H9 (cell line): ENCODE measurements around the gene TLR8. TPM values are rescaled to one million over a fixed set of nuclear protein-coding genes. Genes with fewer than 3 reads are reported as not detected.

Experiments
- DNase-seq: peaks from one replicate; pipeline ENCODE4 v3.0.0-alpha.2; 2017
- H2AFZ ChIP-seq: one replicate; pipeline ENCODE4 v1.6.1; 2013; ENCODE audit warnings: mild to moderate bottlenecking, low read length, control low read depth, moderate library complexity
- H2AK5ac ChIP-seq: 2 replicates; pipeline ENCODE4 v1.6.1; 2013; ENCODE audit warnings: low read length, control low read depth, mixed read lengths; ENCODE audit not compliant: insufficient read length
- H2BK120ac ChIP-seq: one replicate; pipeline ENCODE4 v1.6.1; 2013; ENCODE audit warnings: low read depth, mild to moderate bottlenecking, low read length, control low read depth, inconsistent platforms; ENCODE audit not compliant: poor library complexity, severe bottlenecking
- H2BK12ac ChIP-seq: 2 replicates; pipeline ENCODE4 v1.6.1; 2013; ENCODE audit warnings: low read length, control low read depth, mixed read lengths, low read depth; ENCODE audit not compliant: insufficient read length
- H2BK15ac ChIP-seq: 2 replicates; pipeline ENCODE4 v1.6.1; 2013; ENCODE audit warnings: low read depth, low read length, control low read depth
- H2BK20ac ChIP-seq: one replicate; pipeline ENCODE4 v1.6.1; 2013; ENCODE audit warnings: low read depth, mild to moderate bottlenecking, low read length, control low read depth, inconsistent platforms; ENCODE audit not compliant: poor library complexity, severe bottlenecking
- H2BK5ac ChIP-seq: 2 replicates; pipeline ENCODE4 v1.6.1; 2013; ENCODE audit warnings: low read length, control low read depth, mixed read lengths; ENCODE audit not compliant: insufficient read length
- H3K14ac ChIP-seq: 2 replicates; pipeline ENCODE4 v1.6.1; 2013; ENCODE audit warnings: low read length, control low read depth; ENCODE audit not compliant: insufficient read depth
- H3K18ac ChIP-seq: 2 replicates; pipeline ENCODE4 v1.6.1; 2013; ENCODE audit warnings: low read depth, mild to moderate bottlenecking, mixed read lengths, low read length, control low read depth; ENCODE audit not compliant: insufficient read length
- H3K23ac ChIP-seq: 2 replicates; pipeline ENCODE4 v1.6.1; 2013; ENCODE audit warnings: low read length, control low read depth, mixed read lengths, low read depth; ENCODE audit not compliant: insufficient read length
- H3K23me2 ChIP-seq: 2 replicates; pipeline ENCODE4 v1.6.1; 2013; ENCODE audit warnings: low read depth, mild to moderate bottlenecking, mixed read lengths, low read length, control low read depth; ENCODE audit not compliant: insufficient read length, poor library complexity, severe bottlenecking
- H3K27ac ChIP-seq: 2 replicates; pipeline ENCODE4 v1.5.1; 2013; ENCODE audit warnings: low read length, control low read depth, mixed read lengths, low read depth; ENCODE audit not compliant: insufficient read length
- H3K27me3 ChIP-seq: 2 replicates; pipeline ENCODE4 v1.6.1; 2013; ENCODE audit warnings: low read length, control low read depth, inconsistent platforms; ENCODE audit not compliant: insufficient read depth
- H3K4ac ChIP-seq: 2 replicates; pipeline ENCODE4 v1.6.1; 2013; ENCODE audit warnings: low read depth, mild to moderate bottlenecking, control low read depth, inconsistent platforms, low read length, moderate library complexity
- H3K4me1 ChIP-seq: 2 replicates; pipeline ENCODE4 v1.6.1; 2013; ENCODE audit warnings: low read length, control low read depth, inconsistent platforms; ENCODE audit not compliant: insufficient read depth
- H3K4me2 ChIP-seq: 2 replicates; pipeline ENCODE4 v1.6.1; 2013; ENCODE audit warnings: low read length, control low read depth, mixed read lengths; ENCODE audit not compliant: insufficient read length, insufficient read depth
- H3K56ac ChIP-seq: 2 replicates; pipeline ENCODE4 v1.6.1; 2013; ENCODE audit warnings: low read depth, mild to moderate bottlenecking, mixed read lengths, low read length, control low read depth; ENCODE audit not compliant: insufficient read length
- H3K79me1 ChIP-seq: 2 replicates; pipeline ENCODE4 v1.6.1; 2013; ENCODE audit warnings: low read depth, mild to moderate bottlenecking, moderate library complexity, low read length, control low read depth, inconsistent platforms; ENCODE audit not compliant: insufficient read depth, poor library complexity, severe bottlenecking
- H3K79me2 ChIP-seq: 2 replicates; pipeline ENCODE4 v1.6.1; 2013; ENCODE audit warnings: low read length, control low read depth, inconsistent platforms; ENCODE audit not compliant: insufficient read depth
- H3K9ac ChIP-seq: 2 replicates; pipeline ENCODE4 v1.6.1; 2013; ENCODE audit warnings: low read length, control low read depth, mixed read lengths; ENCODE audit not compliant: insufficient read length; ENCODE audit errors: extremely low read depth
- H3K9me3 ChIP-seq: one replicate; pipeline ENCODE4 v1.6.1; 2013; ENCODE audit warnings: low read depth, low read length, inconsistent platforms; ENCODE audit not compliant: control insufficient read depth
- H3T11ph ChIP-seq: one replicate; pipeline ENCODE4 v1.6.1; 2013; ENCODE audit warnings: mild to moderate bottlenecking, low read length, control low read depth, inconsistent platforms
- H4K20me1 ChIP-seq: one replicate; pipeline ENCODE4 v1.6.1; 2013; ENCODE audit not compliant: control insufficient read depth, insufficient read length, insufficient read depth
- H4K5ac ChIP-seq: 2 replicates; pipeline ENCODE4 v1.6.1; 2013; ENCODE audit warnings: low read depth, mild to moderate bottlenecking, mixed read lengths, low read length, control low read depth; ENCODE audit not compliant: insufficient read length
- H4K8ac ChIP-seq: replicated peaks from 2 replicates; pipeline ENCODE4 v1.6.1; 2013; ENCODE audit warnings: low read length, control low read depth, mixed read lengths, low read depth; ENCODE audit not compliant: insufficient read length
- H4K91ac ChIP-seq: 2 replicates; pipeline ENCODE4 v1.6.1; 2013; ENCODE audit warnings: low read depth, mild to moderate bottlenecking, moderate library complexity, mixed read lengths, low read length, control low read depth; ENCODE audit not compliant: insufficient read length
- H3K27ac Mint-ChIP-seq, 3 experiments: 2 replicates in 2 of 3; 3 replicates in 1 of 3; pipeline ENCODE4 v1.8.0; 2020 to 2021; ENCODE audit warnings: mixed read lengths in 3 of 3, mild to moderate bottlenecking in 1 of 3, moderate library complexity in 1 of 3
- H3K27me3 Mint-ChIP-seq: 2 replicates; pipeline ENCODE4 v1.8.0; 2021; ENCODE audit warnings: low read depth, mild to moderate bottlenecking, moderate library complexity, mixed read lengths
- H3K36me3 Mint-ChIP-seq, 3 experiments: 2 replicates in 2 of 3; 3 replicates in 1 of 3; pipeline ENCODE4 v1.8.0; 2020 to 2021; ENCODE audit warnings: low read depth in 3 of 3, mixed read lengths in 3 of 3; ENCODE audit not compliant: insufficient read depth in 1 of 3
- H3K4me1 Mint-ChIP-seq, 2 experiments: 2 replicates each; pipeline ENCODE4 v1.8.0; 2020; ENCODE audit warnings: mixed read lengths in 2 of 2
- H3K4me3 Mint-ChIP-seq, 2 experiments: 2 replicates in 1 of 2; 3 replicates in 1 of 2; pipeline ENCODE4 v1.8.0; 2020 to 2021; ENCODE audit warnings: mild to moderate bottlenecking in 2 of 2, mixed read lengths in 2 of 2, moderate library complexity in 1 of 2
- H3K9me3 Mint-ChIP-seq, 2 experiments: 2 replicates in 1 of 2; 3 replicates in 1 of 2; pipeline ENCODE4 v1.8.0; 2020; ENCODE audit warnings: mild to moderate bottlenecking in 2 of 2, mixed read lengths in 2 of 2, moderate library complexity in 1 of 2
- WGBS: extraction: QIAGEN DNeasy Blood & Tissue Kit; methylation state at CpG from one replicate; pipeline ENCODE4 v1.1.7; 2013; ENCODE audit warnings: missing lambda C conversion rate, low lambda C conversion rate, mixed read lengths; ENCODE audit not compliant: insufficient read length; ENCODE audit errors: extremely low coverage; 5-methylcytosine and 5-hydroxymethylcytosine counted together
- total RNA-seq: library from RNA; stranded (reverse); gene quantifications from 2 replicates; pipeline ENCODE4 v1.2.1, GENCODE V29; 2021
- TF ChIP-seq, protein P1 (sequence below): fragments of 200-600 bp; sonication (generic); conservative IDR thresholded peaks from 3 replicates; pipeline ENCODE4 v1.8.0; 2021; ENCODE audit warnings: antibody characterized with exemption, mild to moderate bottlenecking

Gene TLR8
- total RNA-seq, 1 experiment from 2014 or later: not detected

DNA sequence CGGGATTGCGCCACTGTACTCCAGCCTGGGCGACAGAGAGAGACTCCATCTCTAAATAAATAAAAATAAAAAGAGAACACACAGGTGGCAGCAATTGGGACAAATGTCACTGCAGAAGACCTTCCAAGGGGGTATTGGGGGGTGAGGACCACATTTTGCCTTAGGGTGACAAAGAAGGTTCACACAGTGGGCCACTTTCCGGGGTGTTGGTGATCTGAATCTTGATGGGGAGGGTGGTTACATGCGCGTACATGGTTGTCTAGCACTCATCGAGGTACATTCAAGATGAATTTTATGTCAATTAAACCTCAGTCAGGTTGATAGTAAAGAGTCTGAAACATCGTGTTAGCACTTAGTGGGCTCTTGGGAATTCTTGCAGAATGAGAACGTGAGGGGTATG, 48.0 kb downstream of the TLR8 start:
- Histone ChIP-seq H3K23me2 (no peaks in the 10 kb centered on the region), H4K91ac (no peak overlapping the region), H3K27me3 (no peaks in the 10 kb centered on the region), H2BK12ac (no peak overlapping the region), H3K14ac (no peak overlapping the region), H4K20me1 (no peaks in the 10 kb centered on the region), H3K4me1 (peaks cover 2% of the 10 kb centered on the region; the same call in 1 of the 2 replicates), H3K27ac (no peak overlapping the region), H2BK5ac (no peak overlapping the region), H3K79me2 (no peaks in the 10 kb centered on the region), H2BK20ac (no peak overlapping the region), H3K4me2 (no peak overlapping the region), H2AK5ac (no peak overlapping the region), H4K8ac (no peak overlapping the region), H3K23ac (no peak overlapping the region), H3K18ac (no peak overlapping the region), H4K5ac (no peak overlapping the region), H3K56ac (no peak overlapping the region), H2BK120ac (no peak overlapping the region), H2BK15ac (no peak overlapping the region), H3K9me3 (no peaks in the 10 kb centered on the region), H3K4ac (no peak overlapping the region), H2AFZ (no peak overlapping the region), H3K79me1 (no peaks in the 10 kb centered on the region), H3T11ph (no peak overlapping the region), H3K9ac (no peak overlapping the region)
- TF ChIP-seq, protein P1, sequence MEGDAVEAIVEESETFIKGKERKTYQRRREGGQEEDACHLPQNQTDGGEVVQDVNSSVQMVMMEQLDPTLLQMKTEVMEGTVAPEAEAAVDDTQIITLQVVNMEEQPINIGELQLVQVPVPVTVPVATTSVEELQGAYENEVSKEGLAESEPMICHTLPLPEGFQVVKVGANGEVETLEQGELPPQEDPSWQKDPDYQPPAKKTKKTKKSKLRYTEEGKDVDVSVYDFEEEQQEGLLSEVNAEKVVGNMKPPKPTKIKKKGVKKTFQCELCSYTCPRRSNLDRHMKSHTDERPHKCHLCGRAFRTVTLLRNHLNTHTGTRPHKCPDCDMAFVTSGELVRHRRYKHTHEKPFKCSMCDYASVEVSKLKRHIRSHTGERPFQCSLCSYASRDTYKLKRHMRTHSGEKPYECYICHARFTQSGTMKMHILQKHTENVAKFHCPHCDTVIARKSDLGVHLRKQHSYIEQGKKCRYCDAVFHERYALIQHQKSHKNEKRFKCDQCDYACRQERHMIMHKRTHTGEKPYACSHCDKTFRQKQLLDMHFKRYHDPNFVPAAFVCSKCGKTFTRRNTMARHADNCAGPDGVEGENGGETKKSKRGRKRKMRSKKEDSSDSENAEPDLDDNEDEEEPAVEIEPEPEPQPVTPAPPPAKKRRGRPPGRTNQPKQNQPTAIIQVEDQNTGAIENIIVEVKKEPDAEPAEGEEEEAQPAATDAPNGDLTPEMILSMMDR: no peak
- H3K27ac Mint-ChIP-seq: no peak overlapping the region
- peaks cover 0 to 8% (median 5%) of the 10 kb centered on the region in 3 experiments; a peak in 5 of 7 replicates for H3K36me3 Mint-ChIP-seq
- DNase-seq: no peak
- peaks cover 7 to 8% of the 10 kb centered on the region in 2 experiments; a peak in 3 of 4 replicates for H3K4me1 Mint-ChIP-seq
- H3K9me3 Mint-ChIP-seq: peaks cover 61% of the 10 kb centered on the region in 2 experiments
- peaks cover 1% of the 10 kb centered on the region; the same call in 1 of the 2 replicates for H3K27me3 Mint-ChIP-seq
- no CpG with 5 or more reads among the region's 9 CpGs for WGBS
- no peak overlapping the region for H3K4me3 Mint-ChIP-seq
